IMR-90 (cell line): ENCODE data around the gene C16orf96. TPM values are rescaled to one million over a fixed set of nuclear protein-coding genes. Genes with fewer than 3 reads are reported as not detected.

Experiments used
- ATAC-seq: fragments of 200-7000 bp; cut with Tn5 transposase; 2 replicates; pipeline ENCODE4 v1.9.1; 2020; ENCODE audit warnings: low read depth, mild to moderate bottlenecking, moderate library complexity
- BruUV-seq: library from RNA; stranded (reverse); fragments of 400-500 nt; replicated peaks from 2 replicates; lab custom pipeline; 2021; lab: Mats Ljungman, UMichigan
- CTCF ChIA-PET: fragments of 300-600 bp; formaldehyde crosslinking; extraction: SDS; loops from one replicate; lab custom pipeline; 2021; ENCODE audit warnings: antibody characterized with exemption; lab: Yijun Ruan, JAX
- POLR2A ChIA-PET: fragments of 300-600 bp; sonication (Branson Sonifier 250); formaldehyde crosslinking; loops from one replicate; lab custom pipeline; 2022; ENCODE audit warnings: antibody characterized with exemption; ENCODE audit not compliant: unreplicated experiment; lab: Charles Lee
- DNase-seq: peaks from one replicate; pipeline ENCODE4 v3.0.0; 2013
- H2AFZ ChIP-seq: replicated peaks from 2 replicates; pipeline ENCODE3; 2013; ENCODE audit warnings: low read length, mild to moderate bottlenecking; ENCODE audit not compliant: poor library complexity
- H2AK5ac ChIP-seq: 2 replicates; pipeline ENCODE4 v1.6.1; 2013; ENCODE audit warnings: low read depth, low read length, inconsistent platforms
- H2AK9ac ChIP-seq: replicated peaks from 2 replicates; pipeline ENCODE3; 2013; ENCODE audit warnings: mild to moderate bottlenecking, low read depth, low read length, moderate library complexity; ENCODE audit not compliant: poor library complexity
- H2BK120ac ChIP-seq: 2 replicates; pipeline ENCODE4 v1.6.1; 2013; ENCODE audit warnings: low read depth, low read length, inconsistent platforms
- H2BK15ac ChIP-seq: 3 replicates; pipeline ENCODE4 v1.6.1; 2013; ENCODE audit warnings: low read depth, low read length, inconsistent platforms
- H2BK20ac ChIP-seq: 2 replicates; pipeline ENCODE4 v1.6.1; 2013; ENCODE audit warnings: low read depth, mild to moderate bottlenecking, inconsistent platforms, low read length, moderate library complexity
- H2BK5ac ChIP-seq: 2 replicates; pipeline ENCODE4 v1.6.1; 2013; ENCODE audit warnings: mild to moderate bottlenecking, low read depth, low read length, inconsistent platforms; ENCODE audit not compliant: poor library complexity, severe bottlenecking
- H3K14ac ChIP-seq: replicated peaks from 2 replicates; pipeline ENCODE4 v1.6.1; 2013; ENCODE audit warnings: low read depth, low read length, inconsistent platforms
- H3K18ac ChIP-seq: 2 replicates; pipeline ENCODE4 v1.6.1; 2013; ENCODE audit warnings: low read depth, low read length, control low read depth
- H3K23ac ChIP-seq: 2 replicates; pipeline ENCODE4 v1.6.1; 2013; ENCODE audit warnings: low read depth, low read length, inconsistent platforms
- H3K27ac ChIP-seq: 2 replicates; pipeline ENCODE4 v1.5.1; 2013; ENCODE audit warnings: mild to moderate bottlenecking, control low read depth, low read length; ENCODE audit not compliant: insufficient read depth
- H3K27me3 ChIP-seq: 2 replicates; pipeline ENCODE4 v1.6.1; 2013; ENCODE audit warnings: low read length; ENCODE audit not compliant: control insufficient read depth, insufficient read depth
- H3K36me3 ChIP-seq: 2 replicates; pipeline ENCODE4 v1.6.1; 2013; ENCODE audit warnings: low read length, mixed read lengths; ENCODE audit not compliant: control insufficient read depth, insufficient read depth
- H3K4ac ChIP-seq: 2 replicates; pipeline ENCODE4 v1.6.1; 2013; ENCODE audit warnings: low read depth, low read length, inconsistent platforms
- H3K4me1 ChIP-seq: 2 replicates; pipeline ENCODE4 v1.6.1; 2013; ENCODE audit warnings: low read length, mixed read lengths; ENCODE audit not compliant: control insufficient read depth, insufficient read depth
- H3K4me2 ChIP-seq: 2 replicates; pipeline ENCODE4 v1.6.1; 2013; ENCODE audit warnings: low read depth, mild to moderate bottlenecking, control low read depth, low read length, moderate library complexity
- H3K4me3 ChIP-seq: 2 replicates; pipeline ENCODE4 v1.5.1; 2013; ENCODE audit warnings: low read depth, mild to moderate bottlenecking, control low read depth, low read length, moderate library complexity; ENCODE audit not compliant: insufficient read depth
- H3K56ac ChIP-seq: 2 replicates; pipeline ENCODE4 v1.6.1; 2013; ENCODE audit warnings: low read length, inconsistent platforms; ENCODE audit not compliant: insufficient read depth; ENCODE audit errors: extremely low read depth
- H3K79me1 ChIP-seq, 2 experiments: 2 replicates each; pipeline ENCODE4 v1.6.1; 2013; ENCODE audit warnings: low read length in 2 of 2, inconsistent platforms in 1 of 2, low read depth in 1 of 2
- H3K9ac ChIP-seq: 2 replicates; pipeline ENCODE4 v1.6.1; 2013; ENCODE audit warnings: low read depth, low read length, control low read depth
- H3K9me1 ChIP-seq: 2 replicates; pipeline ENCODE4 v1.6.1; 2013; ENCODE audit warnings: low read length, inconsistent platforms; ENCODE audit not compliant: insufficient read depth
- H3K9me3 ChIP-seq: 2 replicates; pipeline ENCODE4 v1.6.1; 2013; ENCODE audit warnings: low read length; ENCODE audit not compliant: control insufficient read depth, insufficient read depth
- H4K20me1 ChIP-seq: 2 replicates; pipeline ENCODE4 v1.6.1; 2013; ENCODE audit warnings: low read length, inconsistent platforms; ENCODE audit not compliant: insufficient read depth
- H4K5ac ChIP-seq: 2 replicates; pipeline ENCODE4 v1.6.1; 2013; ENCODE audit warnings: mild to moderate bottlenecking, low read depth, low read length, control low read depth
- H4K8ac ChIP-seq, 2 experiments: 2 replicates each; pipeline ENCODE4 v1.6.1; 2013; ENCODE audit warnings: low read depth in 2 of 2, low read length in 2 of 2, control low read depth in 1 of 2, inconsistent platforms in 1 of 2
- H4K91ac ChIP-seq: 2 replicates; pipeline ENCODE4 v1.6.1; 2013; ENCODE audit warnings: low read depth, low read length, inconsistent platforms; ENCODE audit not compliant: insufficient read depth
- BHLHE40 ChIP-seq: fragments of 150-350 bp; IDR thresholded peaks from 2 replicates; pipeline ENCODE4 v1.6.1; 2016; ENCODE audit warnings: mild to moderate bottlenecking, low read depth, low read length
- CEBPB ChIP-seq: IDR thresholded peaks from 2 replicates; pipeline ENCODE4 v1.6.1; 2012; ENCODE audit warnings: low read depth, low read length, improper control_type of control experiment
- CHD1 ChIP-seq: IDR thresholded peaks from 2 replicates; pipeline ENCODE4 v1.6.1; 2012; ENCODE audit warnings: low read depth, low read length, improper control_type of control experiment
- FOS ChIP-seq: fragments of 150-350 bp; IDR thresholded peaks from 2 replicates; pipeline ENCODE4 v1.6.1; 2016; ENCODE audit warnings: low read depth, low read length
- MAFK ChIP-seq: IDR thresholded peaks from 2 replicates; pipeline ENCODE4 v1.6.1; 2012; ENCODE audit warnings: low read depth, low read length, improper control_type of control experiment
- MAZ ChIP-seq: IDR thresholded peaks from 2 replicates; pipeline ENCODE4 v1.6.1; 2012; ENCODE audit warnings: low read depth, mild to moderate bottlenecking, low read length, improper control_type of control experiment, moderate library complexity, borderline replicate concordance
- MXI1 ChIP-seq: IDR thresholded peaks from 2 replicates; pipeline ENCODE4 v1.6.1; 2012; ENCODE audit warnings: low read depth, mild to moderate bottlenecking, low read length, moderate library complexity, borderline replicate concordance
- NFE2L2 ChIP-seq: fragments of 150-350 bp; IDR thresholded peaks from 2 replicates; pipeline ENCODE4 v1.6.1; 2016; ENCODE audit warnings: low read depth, mild to moderate bottlenecking, low read length
- POLR2A ChIP-seq: IDR thresholded peaks from 2 replicates; pipeline ENCODE4 v1.6.1; 2012; ENCODE audit warnings: mild to moderate bottlenecking, low read depth, low read length
- RAD21 ChIP-seq: IDR thresholded peaks from 2 replicates; pipeline ENCODE4 v1.6.1; 2012; ENCODE audit warnings: low read length, improper control_type of control experiment
- RCOR1 ChIP-seq: IDR thresholded peaks from 2 replicates; pipeline ENCODE4 v1.6.1; 2012; ENCODE audit warnings: mild to moderate bottlenecking, low read length, improper control_type of control experiment; ENCODE audit not compliant: insufficient replicate concordance
- RFX5 ChIP-seq: IDR thresholded peaks from 2 replicates; pipeline ENCODE4 v1.8.0; 2012; ENCODE audit warnings: low read depth, mild to moderate bottlenecking, low read length, moderate library complexity
- SMC3 ChIP-seq: fragments of 150-350 bp; IDR thresholded peaks from 2 replicates; pipeline ENCODE4 v1.6.1; 2016; ENCODE audit warnings: low read depth, mild to moderate bottlenecking, antibody characterized with exemption, low read length, moderate library complexity
- WGBS, 2 experiments: methylation state at CpG; one replicate each; pipeline versions ENCODE4 v1.1.5 to v1.1.7; 2013; ENCODE audit warnings: missing lambda C conversion rate in 2 of 2; ENCODE audit not compliant: insufficient read length in 1 of 2; ENCODE audit errors: extremely low coverage in 2 of 2; 5-methylcytosine and 5-hydroxymethylcytosine counted together
- dilution Hi-C: fragments of 300-500 bp; cut with HindIII; formaldehyde crosslinking; loops from one replicate; pipeline ENCODE4 v1.14.3; 2018; ENCODE audit warnings: low sequenced_read_pairs; ENCODE audit not compliant: unreplicated experiment
- in situ Hi-C: fragments of 300-500 bp; cut with MboI; formaldehyde crosslinking; loops from 3 replicates; pipeline ENCODE4 v1.14.3; 2019; ENCODE audit warnings: low sequenced_read_pairs, inconsistent platforms, mixed read lengths
- intact Hi-C: fragments of 100-400 bp; cut with micrococcal nuclease; formaldehyde crosslinking; loops from 2 replicates; pipeline ENCODE4 v1.10.0; 2022
- polyA plus RNA-seq, 3 experiments: library from polyadenylated mRNA; depleted of rRNA; stranded (reverse); fragments of >200 nt; gene quantifications; 2 replicates each; pipeline ENCODE4 v1.2.3, GENCODE V29; 2012; ENCODE audit warnings: low replicate concordance in 1 of 3
- total RNA-seq: library from RNA; depleted of rRNA; stranded (reverse); fragments of >200 nt; gene quantifications from 2 replicates; pipeline ENCODE4 v1.2.3, GENCODE V29; 2012
- TF ChIP-seq, protein P1 (sequence below): fragments of 150-350 bp; IDR thresholded peaks from 2 replicates; pipeline ENCODE4 v1.6.1; 2017; ENCODE audit warnings: mild to moderate bottlenecking, antibody characterized with exemption, low read length, low read depth
- TF ChIP-seq, protein P2 (sequence below): fragments of 150-350 bp; IDR thresholded peaks from 2 replicates; pipeline ENCODE4 v1.6.1; 2016; ENCODE audit warnings: low read depth, mild to moderate bottlenecking, low read length, moderate library complexity, borderline replicate concordance
- TF ChIP-seq, protein P3 (sequence below): conservative IDR thresholded peaks from 2 replicates; pipeline ENCODE4 v1.5.1; 2012; ENCODE audit warnings: mild to moderate bottlenecking, low read depth, low read length, improper control_type of control experiment

Gene C16orf96
- total and polyA plus RNA-seq, 2 of the 4 experiments (the other 2 are of a cell fraction): not detected

DNA sequence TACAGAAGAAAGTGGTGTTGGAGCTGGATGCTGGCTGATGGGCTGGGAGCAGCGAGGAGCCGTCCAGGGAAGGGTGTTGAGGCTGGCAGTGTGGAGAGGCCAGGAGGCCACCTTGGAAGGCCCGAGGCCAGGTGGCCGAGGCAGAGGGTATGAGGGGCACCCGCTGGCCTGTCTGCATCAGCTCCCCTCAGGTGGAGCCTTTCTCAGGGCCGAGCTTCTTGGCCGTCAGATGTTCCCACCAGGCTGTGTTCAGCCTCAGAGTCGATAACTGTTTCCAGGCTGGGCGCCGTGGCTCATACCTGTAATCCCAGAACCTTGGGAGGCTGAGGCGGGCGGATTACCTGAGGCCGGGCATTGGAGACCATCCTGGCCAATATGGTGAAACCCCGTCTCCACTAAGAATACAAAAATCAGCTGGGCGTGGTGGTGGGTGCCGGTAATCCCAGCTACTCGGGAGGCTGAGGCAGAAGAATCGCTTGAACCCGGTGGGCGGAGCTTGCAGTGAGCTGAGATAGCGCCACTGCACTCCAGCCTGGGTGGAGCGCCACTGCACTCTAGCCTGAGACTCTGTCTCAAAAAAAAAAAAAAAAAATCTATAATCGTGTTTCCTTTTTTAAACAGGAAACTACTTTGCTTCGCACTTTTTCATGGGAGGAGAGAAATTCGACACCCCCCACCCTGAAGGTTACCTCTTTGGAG is 93.8 kb downstream of the C16orf96 start:
- Histone ChIP-seq H3K27me3 (no peaks in the 10 kb centered on the region), H4K91ac (no peak overlapping the region), H4K20me1 (peaks cover 53% of the 10 kb centered on the region), H4K5ac (no peak overlapping the region), H3K18ac (no peak overlapping the region), H2AFZ (no peak overlapping the region), H3K4me3 (no peak overlapping the region), H3K36me3 (peaks cover 41% of the 10 kb centered on the region), H2AK5ac (no peak overlapping the region), H2BK20ac (no peak overlapping the region), H3K9me3 (no peaks in the 10 kb centered on the region), H3K4me2 (no peak overlapping the region), H2BK5ac (no peak overlapping the region), H2BK15ac (no peak overlapping the region), H3K27ac (no peak overlapping the region), H3K23ac (no peak overlapping the region), H3K4ac (no peak overlapping the region), H3K79me1 (peaks cover 15 to 49% of the 10 kb centered on the region in 2 experiments), H3K56ac (no peak overlapping the region), H3K9ac (no peak overlapping the region), H3K9me1 (no peaks in the 10 kb centered on the region), H4K8ac (no peak overlapping the region), H3K14ac (no peak overlapping the region), H2BK120ac (no peak overlapping the region), H3K4me1 (no peaks in the 10 kb centered on the region), H2AK9ac (no peak overlapping the region)
- ATAC-seq: no peak
- TF ChIP-seq MAZ (no peak), POLR2A (no peak), CEBPB (no peak), RAD21 (no peak), RFX5 (no peak), BHLHE40 (no peak), FOS (no peak), MAFK (no peak), SMC3 (no peak), MXI1 (no peak), RCOR1 (no peak), CHD1 (no peak), NFE2L2 (no peak)
- TF ChIP-seq, protein P1, sequence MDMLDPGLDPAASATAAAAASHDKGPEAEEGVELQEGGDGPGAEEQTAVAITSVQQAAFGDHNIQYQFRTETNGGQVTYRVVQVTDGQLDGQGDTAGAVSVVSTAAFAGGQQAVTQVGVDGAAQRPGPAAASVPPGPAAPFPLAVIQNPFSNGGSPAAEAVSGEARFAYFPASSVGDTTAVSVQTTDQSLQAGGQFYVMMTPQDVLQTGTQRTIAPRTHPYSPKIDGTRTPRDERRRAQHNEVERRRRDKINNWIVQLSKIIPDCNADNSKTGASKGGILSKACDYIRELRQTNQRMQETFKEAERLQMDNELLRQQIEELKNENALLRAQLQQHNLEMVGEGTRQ: no peak
- TF ChIP-seq, protein P2, sequence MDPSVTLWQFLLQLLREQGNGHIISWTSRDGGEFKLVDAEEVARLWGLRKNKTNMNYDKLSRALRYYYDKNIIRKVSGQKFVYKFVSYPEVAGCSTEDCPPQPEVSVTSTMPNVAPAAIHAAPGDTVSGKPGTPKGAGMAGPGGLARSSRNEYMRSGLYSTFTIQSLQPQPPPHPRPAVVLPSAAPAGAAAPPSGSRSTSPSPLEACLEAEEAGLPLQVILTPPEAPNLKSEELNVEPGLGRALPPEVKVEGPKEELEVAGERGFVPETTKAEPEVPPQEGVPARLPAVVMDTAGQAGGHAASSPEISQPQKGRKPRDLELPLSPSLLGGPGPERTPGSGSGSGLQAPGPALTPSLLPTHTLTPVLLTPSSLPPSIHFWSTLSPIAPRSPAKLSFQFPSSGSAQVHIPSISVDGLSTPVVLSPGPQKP: no peak
- TF ChIP-seq, protein P3, sequence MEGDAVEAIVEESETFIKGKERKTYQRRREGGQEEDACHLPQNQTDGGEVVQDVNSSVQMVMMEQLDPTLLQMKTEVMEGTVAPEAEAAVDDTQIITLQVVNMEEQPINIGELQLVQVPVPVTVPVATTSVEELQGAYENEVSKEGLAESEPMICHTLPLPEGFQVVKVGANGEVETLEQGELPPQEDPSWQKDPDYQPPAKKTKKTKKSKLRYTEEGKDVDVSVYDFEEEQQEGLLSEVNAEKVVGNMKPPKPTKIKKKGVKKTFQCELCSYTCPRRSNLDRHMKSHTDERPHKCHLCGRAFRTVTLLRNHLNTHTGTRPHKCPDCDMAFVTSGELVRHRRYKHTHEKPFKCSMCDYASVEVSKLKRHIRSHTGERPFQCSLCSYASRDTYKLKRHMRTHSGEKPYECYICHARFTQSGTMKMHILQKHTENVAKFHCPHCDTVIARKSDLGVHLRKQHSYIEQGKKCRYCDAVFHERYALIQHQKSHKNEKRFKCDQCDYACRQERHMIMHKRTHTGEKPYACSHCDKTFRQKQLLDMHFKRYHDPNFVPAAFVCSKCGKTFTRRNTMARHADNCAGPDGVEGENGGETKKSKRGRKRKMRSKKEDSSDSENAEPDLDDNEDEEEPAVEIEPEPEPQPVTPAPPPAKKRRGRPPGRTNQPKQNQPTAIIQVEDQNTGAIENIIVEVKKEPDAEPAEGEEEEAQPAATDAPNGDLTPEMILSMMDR: no peak
- ChIA-PET CTCF (interaction anchor here (0.6 kb wide), 1 partner anchor 12 kb away, joined by 3 read pairs; no protein-coding TSS in a partner anchor), POLR2A (no interaction called here)
- BruUV-seq: no TSS peak
- in situ Hi-C loops (no loop called here), dilution Hi-C loops (no loop called here), intact Hi-C loops (no loop called here)
- no peak for DNase-seq
- 96% methylated on average over 16 of the region's 25 CpGs; no CpG with 5 or more reads in 1 of the 2 experiments for WGBS, 2 experiments
